GM18498 (cell line): Measurements from ENCODE around the gene TMC8.
"Not testable (repeated sequence)": the region's sequence is repeated elsewhere in the genome, so short reads cannot be mapped to it uniquely, and the experiment has no call there.

Experiments
- ATAC-seq: cut with Tn5 transposase; IDR thresholded peaks from one replicate; pipeline ENCODE4 v1.9.1; 2021; ENCODE audit warnings: mild to moderate bottlenecking, moderate library complexity; ENCODE audit not compliant: unreplicated experiment

Gene TMC8

DNA sequence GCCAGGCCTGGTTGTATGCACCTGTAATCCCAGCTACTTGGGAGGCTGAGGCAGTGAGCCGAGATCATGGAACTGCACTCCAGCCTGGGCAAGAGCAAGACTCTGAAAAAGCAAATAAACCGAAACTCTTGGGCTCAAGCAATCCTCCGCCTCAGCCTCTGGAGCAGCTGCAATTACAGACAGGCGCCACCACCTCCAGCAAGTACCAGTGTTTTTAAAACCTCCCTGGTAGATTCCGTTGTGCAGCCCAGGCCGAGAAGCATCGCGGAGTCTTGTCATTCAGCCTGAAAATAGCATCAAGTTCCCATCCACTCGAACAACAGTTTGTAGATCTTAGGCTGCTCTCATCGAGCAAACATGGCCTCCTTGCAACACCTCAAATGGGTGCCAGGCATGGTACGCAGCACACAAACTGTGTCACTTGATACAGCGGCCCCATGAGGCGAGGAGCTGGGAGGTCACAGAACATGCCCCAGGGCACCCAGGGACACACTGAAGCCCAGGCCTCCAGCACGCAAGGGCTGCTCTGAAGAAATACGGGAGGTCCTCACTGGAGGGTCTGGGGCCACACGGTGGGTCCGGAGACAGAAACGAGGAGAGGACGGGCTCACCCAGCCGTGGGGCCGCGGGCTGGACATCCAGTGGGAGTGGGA lies 20.1 kb upstream of the TMC8 start:
- no peak for ATAC-seq

DNA sequence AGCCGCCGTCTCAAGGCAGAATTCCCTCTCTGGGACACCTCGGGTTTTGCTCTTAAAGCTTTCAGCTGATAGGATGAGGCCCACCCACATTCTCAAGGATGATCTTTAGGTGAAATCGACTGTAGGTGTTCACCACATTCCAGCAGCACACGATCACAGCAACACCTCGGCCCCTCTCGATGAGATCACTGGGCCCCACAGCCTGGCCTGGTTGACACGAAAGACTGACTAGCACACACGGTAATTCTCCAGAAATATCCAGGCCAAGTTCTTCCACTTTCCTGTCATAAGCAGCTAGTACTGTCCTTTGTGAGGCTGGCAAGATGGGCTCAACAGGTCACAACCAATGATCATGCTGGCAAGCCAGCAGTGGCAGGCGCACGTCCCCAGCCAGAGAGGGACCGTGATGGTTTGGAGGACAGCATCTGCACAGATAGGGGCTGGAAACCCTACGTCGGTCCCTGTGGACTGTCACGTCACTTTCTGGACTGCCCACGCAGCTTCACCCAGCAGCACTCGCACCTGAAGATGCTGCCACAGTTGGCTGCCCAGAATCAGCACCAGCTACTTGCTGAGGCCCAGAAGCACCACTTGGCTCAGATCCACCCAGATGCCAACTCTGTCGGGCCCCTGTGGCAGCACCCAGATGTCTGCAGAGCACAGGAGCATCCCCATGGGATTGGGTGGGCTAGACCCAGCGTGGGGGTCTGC lies 19.4 kb upstream of the TMC8 start:
- no peak for ATAC-seq

DNA sequence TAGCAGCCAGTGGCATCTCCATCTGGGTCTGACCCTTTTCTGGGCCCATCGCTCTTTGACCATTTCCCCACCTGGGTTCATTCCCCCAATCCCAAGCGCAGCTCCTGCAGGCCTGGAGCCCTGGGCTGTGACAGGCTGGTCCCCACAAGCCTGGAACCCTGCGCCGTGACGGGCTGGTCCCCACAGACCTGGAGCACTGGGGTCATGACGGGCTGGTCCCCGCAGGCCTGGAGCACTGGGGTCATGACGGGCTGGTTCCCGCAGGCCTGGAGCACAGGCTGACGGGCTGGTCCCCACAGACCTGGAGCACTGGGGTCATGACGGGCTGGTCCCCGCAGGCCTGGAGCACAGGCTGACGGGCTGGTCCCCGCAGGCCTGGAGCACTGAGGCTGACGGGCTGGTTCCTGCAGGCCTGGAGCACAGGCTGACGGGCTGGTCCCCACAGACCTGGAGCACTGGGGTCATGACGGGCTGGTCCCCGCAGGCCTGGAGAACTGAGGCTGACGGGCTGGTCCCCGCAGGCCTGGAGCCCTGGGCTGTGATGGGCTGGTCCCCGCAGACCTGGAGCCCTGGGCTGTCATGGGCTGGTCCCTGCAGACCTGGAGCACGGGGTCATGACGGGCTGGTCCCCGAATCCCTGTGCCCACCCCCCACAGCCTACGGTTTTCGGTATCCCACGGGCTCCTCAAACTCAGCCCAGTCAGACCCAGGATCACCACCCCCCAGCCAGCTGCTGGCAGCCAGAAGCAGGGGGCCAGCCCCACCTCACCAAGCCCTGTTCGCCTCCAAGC lies 18.6 kb upstream of the TMC8 start:
- ATAC-seq: no peak

GRCh38 chr17:78112518-78113471 lies 17.8 kb upstream of the TMC8 start:
- ATAC-seq: no peak

GRCh38 chr17:78113804-78114785 lies 16.5 kb upstream of the TMC8 start:
- ATAC-seq: no peak

DNA sequence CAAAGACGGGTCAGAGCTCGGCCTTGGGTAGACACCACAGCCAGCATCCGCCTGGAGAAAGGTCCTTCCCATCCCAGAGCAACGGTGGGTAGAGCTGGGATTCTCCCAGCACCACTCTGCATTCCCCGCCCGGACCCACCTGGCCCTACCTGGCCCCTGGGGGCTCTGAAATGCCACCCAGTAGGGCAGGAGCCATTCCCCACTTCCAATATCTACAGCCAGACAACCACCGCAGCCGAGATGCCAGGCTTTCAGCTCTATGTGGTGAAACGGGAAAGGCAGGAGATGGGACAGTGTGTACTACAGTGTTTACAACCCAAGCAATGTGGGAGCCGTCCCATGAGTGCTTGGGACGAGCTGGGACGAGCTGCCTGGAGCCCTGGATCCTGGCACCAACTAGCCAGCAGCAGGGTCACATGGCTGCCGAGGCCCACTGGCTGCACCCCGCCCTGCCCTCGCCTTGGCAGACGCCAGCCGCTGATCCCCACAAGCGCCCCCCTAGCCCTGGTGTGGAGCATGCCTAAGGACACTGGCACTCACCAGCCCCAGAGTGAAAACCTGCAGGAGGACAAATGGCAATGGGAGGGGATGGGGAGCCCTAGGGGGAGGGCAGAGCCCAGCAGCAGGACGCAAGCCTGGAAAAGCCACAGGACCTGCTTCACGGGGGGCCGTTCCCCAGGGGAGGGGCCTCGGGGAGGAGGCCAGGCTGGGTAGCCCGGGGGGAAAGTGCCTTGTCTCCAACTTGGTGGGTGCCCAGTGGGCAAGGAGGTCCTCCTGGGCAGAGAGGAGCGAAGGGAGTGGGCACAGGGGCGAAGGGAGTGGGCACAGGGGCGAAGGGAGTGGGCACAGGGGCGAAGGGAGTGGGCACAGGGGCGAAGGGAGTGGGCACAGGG lies 15.5 kb upstream of the TMC8 start:
- ATAC-seq: no peak

DNA sequence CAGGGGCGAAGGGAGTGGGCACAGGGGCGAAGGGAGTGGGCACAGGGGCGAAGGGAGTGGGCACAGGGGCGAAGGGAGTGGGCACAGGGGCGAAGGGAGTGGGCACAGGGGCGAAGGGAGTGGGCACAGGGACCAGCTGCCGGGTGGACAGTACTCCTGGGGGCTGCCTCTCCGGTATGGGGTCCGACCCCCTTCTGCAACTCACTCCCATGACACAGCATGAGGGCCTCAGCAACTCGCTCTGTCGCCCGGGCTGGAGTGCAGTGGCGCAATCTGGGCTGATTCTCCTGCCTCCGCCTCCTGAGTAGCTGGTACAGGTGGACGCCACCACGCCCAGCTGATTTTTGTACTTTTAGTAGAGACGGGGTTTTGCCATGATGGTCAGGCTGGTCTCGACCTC lies 14.8 kb upstream of the TMC8 start:
- ATAC-seq: not testable (repeated sequence)

- ATAC-seq: no peak
These were observed 14.2 kb upstream of the TMC8 start for GRCh38 chr17:78116411-78116810.

GRCh38 chr17:78117027-78117981 lies 13.3 kb upstream of the TMC8 start:
- no peak for ATAC-seq

GRCh38 chr17:78118801-78119241 lies 11.8 kb upstream of the TMC8 start:
- ATAC-seq: no peak

DNA sequence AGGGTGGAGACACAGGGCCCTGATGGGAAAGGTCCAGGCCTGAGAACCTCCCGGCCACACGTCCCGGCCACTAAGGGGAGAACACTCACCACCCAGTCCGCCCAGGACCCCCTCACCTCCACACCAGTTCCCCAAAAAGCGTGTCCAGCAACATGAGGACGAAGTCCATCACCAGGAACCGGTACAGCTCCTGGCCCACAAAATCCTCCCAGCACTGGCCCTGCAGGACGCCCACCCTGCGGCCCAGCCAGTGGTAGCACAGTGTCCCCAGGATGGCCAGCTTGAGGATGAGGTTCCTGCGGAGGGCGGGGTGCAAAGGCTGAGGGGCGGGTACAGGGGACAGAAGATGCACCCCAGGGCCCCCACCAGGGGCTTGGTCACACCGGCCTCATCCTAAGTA lies 10.0 kb upstream of the TMC8 start:
- ATAC-seq: no peak

DNA sequence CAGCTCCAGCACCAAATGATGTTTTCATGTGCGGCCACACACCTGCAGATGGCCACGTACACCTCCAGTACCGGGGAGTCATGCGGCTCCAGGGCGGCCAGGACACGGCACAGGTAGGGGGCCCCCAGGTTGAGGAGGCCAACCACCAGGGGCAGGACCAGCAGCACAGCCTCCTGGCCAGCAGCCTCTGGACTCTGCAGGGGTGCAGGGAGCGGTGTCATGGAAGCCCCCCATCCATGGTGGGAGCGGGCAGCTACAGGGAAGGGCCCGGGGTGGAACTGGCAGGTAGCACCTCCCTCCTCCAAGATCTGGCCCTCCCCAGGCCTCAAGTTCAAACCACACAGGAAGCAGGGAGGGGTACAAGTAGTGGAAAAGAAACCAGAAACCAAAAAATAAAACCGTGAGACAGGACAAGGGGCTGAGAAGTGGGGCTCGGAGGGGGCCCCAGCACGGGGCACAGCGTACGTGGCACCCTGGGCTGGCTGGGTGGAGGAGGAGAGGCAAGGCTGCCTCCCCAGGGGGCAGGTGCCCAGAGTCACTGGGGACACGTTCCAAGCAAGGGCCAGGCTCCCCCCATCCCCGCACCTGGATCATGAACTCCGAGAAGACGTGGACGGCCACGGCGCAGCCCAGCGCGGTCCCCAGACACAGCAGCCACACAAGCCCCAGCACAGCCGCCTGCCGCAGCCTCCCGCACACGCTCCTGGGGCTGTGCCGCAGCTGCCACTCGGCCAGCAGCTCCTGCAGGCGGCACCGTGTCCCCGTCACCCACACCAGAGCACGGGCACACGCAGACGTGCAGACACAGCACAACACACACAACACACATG lies 9.4 kb upstream of the TMC8 start:
- no peak for ATAC-seq

DNA sequence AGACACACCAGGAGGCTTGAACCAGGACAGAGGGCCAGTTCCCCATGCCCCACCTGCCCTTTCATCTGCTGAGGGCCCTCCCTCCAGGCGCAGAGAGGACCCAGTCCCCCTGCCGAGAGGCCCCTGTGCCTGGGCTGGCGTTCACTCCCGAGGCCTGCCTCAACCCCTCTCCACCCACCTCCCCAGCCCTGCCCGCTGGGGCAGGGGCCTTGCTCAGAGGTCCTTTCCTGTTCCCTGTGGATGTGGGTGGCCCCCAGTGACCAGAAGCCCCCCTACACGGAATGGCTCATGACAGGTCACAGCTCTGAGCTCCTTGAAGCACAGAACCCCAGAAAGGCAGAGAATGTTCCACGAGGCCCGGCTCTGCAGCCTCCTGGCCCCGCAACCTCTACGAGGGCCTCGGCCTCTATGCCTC lies 8.8 kb upstream of the TMC8 start:
- no peak for ATAC-seq

DNA sequence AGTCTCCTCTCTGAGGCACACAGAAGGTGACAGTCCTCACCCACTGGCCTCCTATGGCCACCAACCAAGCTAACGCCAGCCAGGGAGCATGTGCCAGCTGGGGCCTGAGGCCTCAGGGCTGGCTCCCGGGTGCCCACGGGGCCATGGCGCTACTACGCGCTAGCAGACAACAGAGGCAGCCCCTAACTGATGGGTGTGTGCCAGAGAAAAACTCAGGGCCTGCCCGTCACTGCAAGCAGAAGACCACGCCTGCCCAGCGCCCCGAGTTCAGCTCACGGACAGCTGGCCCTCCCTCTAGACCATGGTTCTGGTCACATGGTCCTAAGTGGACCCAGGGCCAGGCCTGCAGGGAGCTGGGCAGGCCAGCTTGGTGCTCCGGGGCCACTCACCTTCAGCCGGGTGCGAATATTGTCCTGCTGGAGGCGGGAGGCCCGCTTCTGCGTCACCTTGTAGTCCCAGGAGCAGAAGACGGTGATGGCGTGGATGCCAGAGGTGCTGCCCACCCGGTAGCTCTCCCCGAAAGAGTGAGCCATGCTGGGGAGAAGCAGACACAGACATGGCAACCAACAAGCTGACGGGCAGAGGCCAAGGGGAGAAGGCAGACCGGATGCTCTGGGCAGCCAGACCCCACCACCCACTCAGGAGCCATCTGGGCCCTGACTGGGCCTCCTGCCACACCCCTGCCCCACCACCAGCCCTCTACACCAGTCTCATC lies 8.2 kb upstream of the TMC8 start:
- ATAC-seq: no peak

- no peak for ATAC-seq
These were observed 7.7 kb upstream of the TMC8 start for GRCh38 chr17:78122931-78123249.

- ATAC-seq: no peak
These were observed 7.2 kb upstream of the TMC8 start for GRCh38 chr17:78123258-78123929.
